Measurements from ENCODE around the gene VMAC.

VMAC gene

GRCh38 chr19:5921516-5922160, 17.0 kb downstream of the VMAC start:
- TF ChIP-seq CTCF (IDR thresholded peaks at IDR 0.05; ENCODE audit: low read depth, low read length): no peak
- no peak for TF ChIP-seq EZH2phosphoT487 (IDR thresholded peaks at IDR 0.05; ENCODE audit: low read depth)
- Histone ChIP-seq H3K4me3 (ENCODE audit: low read length) (no peak overlapping the region), H3K79me2 (ENCODE audit: low read length) (no peaks in the 10 kb centered on the region), H3K9me3 (ENCODE audit: insufficient read depth, low read length) (no peaks in the 10 kb centered on the region), H2AFZ (ENCODE audit: low read depth, low read length) (no peak overlapping the region), H3K4me1 (ENCODE audit: low read length) (no peaks in the 10 kb centered on the region), H3K27me3 (ENCODE audit: low read depth, low read length) (no peaks in the 10 kb centered on the region), H3K9ac (ENCODE audit: low read length) (no peak overlapping the region), H3K36me3 (replicated peaks; ENCODE audit: low read depth, low read length) (peaks cover 69% of the 10 kb centered on the region), H3K27ac (ENCODE audit: low read length) (no peak overlapping the region), H4K20me1 (ENCODE audit: insufficient read depth, low read length) (peaks cover 5% of the 10 kb centered on the region), H3K4me2 (ENCODE audit: low read length) (no peak overlapping the region)

- H2AFZ ChIP-seq (ENCODE audit: low read depth, low read length): no peak overlapping the region
- no peaks in the 10 kb centered on the region for H3K79me2 ChIP-seq (ENCODE audit: low read length)
- H3K9ac ChIP-seq (ENCODE audit: low read length): no peak overlapping the region
- TF ChIP-seq CTCF (IDR thresholded peaks at IDR 0.05; ENCODE audit: low read depth, low read length) (no peak), EZH2phosphoT487 (IDR thresholded peaks at IDR 0.05; ENCODE audit: low read depth) (no peak)
- H3K36me3 ChIP-seq (replicated peaks; ENCODE audit: low read depth, low read length): peaks cover 70% of the 10 kb centered on the region
- peaks cover 3% of the 10 kb centered on the region for H3K4me1 ChIP-seq (ENCODE audit: low read length)
- no peak overlapping the region for H3K4me2 ChIP-seq (ENCODE audit: low read length)
- no peak overlapping the region for H3K4me3 ChIP-seq (ENCODE audit: low read length)
- H4K20me1 ChIP-seq (ENCODE audit: insufficient read depth, low read length): peaks cover 10% of the 10 kb centered on the region
- no peaks in the 10 kb centered on the region for H3K27me3 ChIP-seq (ENCODE audit: low read depth, low read length)
- H3K27ac ChIP-seq (ENCODE audit: low read length): no peak overlapping the region
- H3K9me3 ChIP-seq (ENCODE audit: insufficient read depth, low read length): no peaks in the 10 kb centered on the region
Measured at GRCh38 chr19:5922161-5922545, 17.5 kb downstream of the VMAC start.

DNA sequence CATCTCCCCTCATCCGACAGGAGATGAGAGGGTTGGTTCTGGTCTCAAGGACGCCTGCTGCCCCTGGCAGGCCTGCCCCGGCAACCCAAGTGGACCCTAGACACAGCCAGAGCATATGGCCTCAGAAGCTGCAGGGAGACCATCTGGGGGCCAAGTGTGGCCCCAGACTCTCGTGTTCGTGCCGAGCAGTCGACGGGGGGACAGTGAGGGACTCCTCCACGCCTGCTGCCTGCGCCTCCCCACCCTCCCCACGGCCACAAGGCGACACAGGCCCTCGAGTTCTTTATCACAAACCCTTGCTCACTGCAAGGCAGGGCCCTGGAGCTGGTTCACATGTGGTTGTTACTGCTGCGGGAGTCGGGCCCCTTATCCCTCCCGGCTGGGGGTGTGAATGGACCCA, 18.7 kb downstream of the VMAC start:
- Histone ChIP-seq H3K4me1 (ENCODE audit: low read length) (peaks cover 15% of the 10 kb centered on the region), H3K4me3 (ENCODE audit: low read length) (no peak overlapping the region), H4K20me1 (ENCODE audit: insufficient read depth, low read length) (peaks cover 18% of the 10 kb centered on the region), H3K36me3 (replicated peaks; ENCODE audit: low read depth, low read length) (peaks cover 69% of the 10 kb centered on the region), H3K4me2 (ENCODE audit: low read length) (no peak overlapping the region), H3K27ac (ENCODE audit: low read length) (no peak overlapping the region), H3K79me2 (ENCODE audit: low read length) (no peaks in the 10 kb centered on the region), H3K9ac (ENCODE audit: low read length) (no peak overlapping the region), H2AFZ (ENCODE audit: low read depth, low read length) (no peak overlapping the region), H3K27me3 (ENCODE audit: low read depth, low read length) (no peaks in the 10 kb centered on the region), H3K9me3 (ENCODE audit: insufficient read depth, low read length) (no peaks in the 10 kb centered on the region)
- no peak for TF ChIP-seq EZH2phosphoT487 (IDR thresholded peaks at IDR 0.05; ENCODE audit: low read depth)
- no peak for TF ChIP-seq CTCF (IDR thresholded peaks at IDR 0.05; ENCODE audit: low read depth, low read length)

DNA sequence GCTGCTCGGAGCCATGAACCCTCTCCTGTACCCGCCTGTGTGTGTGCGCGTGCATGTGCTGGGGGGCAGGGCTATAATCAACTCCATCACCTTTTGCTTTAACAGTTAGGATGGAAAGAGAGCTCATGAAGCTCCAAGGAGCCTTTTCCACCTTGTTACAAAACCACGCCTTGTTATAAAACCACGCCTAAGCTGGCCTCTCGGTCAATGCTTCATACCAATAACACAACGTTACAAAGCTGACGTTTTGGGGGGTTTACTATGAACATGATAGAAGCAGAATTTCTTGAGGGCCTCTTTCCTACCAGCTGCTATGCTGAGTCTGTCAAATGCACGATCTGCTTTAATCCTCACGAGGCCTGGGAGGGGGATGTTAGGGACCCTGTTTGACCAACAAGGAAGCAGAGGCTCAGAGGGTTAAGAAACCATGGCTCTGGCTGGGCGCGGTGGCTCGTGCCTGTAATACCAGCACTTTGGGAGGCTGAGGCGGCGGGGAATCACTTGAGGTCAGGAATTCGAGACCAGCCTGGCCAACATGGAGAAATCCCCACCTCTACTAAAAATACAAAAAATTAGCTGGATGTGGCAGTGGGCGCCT, 21.3 kb downstream of the VMAC start:
- H3K27ac ChIP-seq (ENCODE audit: low read length): no peak overlapping the region
- peaks cover 18% of the 10 kb centered on the region for H4K20me1 ChIP-seq (ENCODE audit: insufficient read depth, low read length)
- no peaks in the 10 kb centered on the region for H3K27me3 ChIP-seq (ENCODE audit: low read depth, low read length)
- no peak overlapping the region for H3K4me2 ChIP-seq (ENCODE audit: low read length)
- H3K79me2 ChIP-seq (ENCODE audit: low read length): no peaks in the 10 kb centered on the region
- H3K9me3 ChIP-seq (ENCODE audit: insufficient read depth, low read length): no peaks in the 10 kb centered on the region
- TF ChIP-seq EZH2phosphoT487 (IDR thresholded peaks at IDR 0.05; ENCODE audit: low read depth): no peak
- no peak for TF ChIP-seq CTCF (IDR thresholded peaks at IDR 0.05; ENCODE audit: low read depth, low read length)
- H2AFZ ChIP-seq (ENCODE audit: low read depth, low read length): no peak overlapping the region
- H3K4me1 ChIP-seq (ENCODE audit: low read length): peaks cover 20% of the 10 kb centered on the region
- H3K4me3 ChIP-seq (ENCODE audit: low read length): no peak overlapping the region
- no peak overlapping the region for H3K9ac ChIP-seq (ENCODE audit: low read length)
- peaks cover 79% of the 10 kb centered on the region for H3K36me3 ChIP-seq (replicated peaks; ENCODE audit: low read depth, low read length)

All from OCI-LY3 (cell line).